ENCODE data around the gene SGK1. TPM values are rescaled to one million over a fixed set of nuclear protein-coding genes. Genes with fewer than 3 reads are reported as not detected.
"Not testable (repeated sequence)": the region's sequence is repeated elsewhere in the genome, so short reads cannot be mapped to it uniquely, and the experiment has no call there.

The SGK1 gene
- total RNA-seq, 6 experiments from 2014 or later: 15.9 to 149 (median 43.0) TPM

DNA sequence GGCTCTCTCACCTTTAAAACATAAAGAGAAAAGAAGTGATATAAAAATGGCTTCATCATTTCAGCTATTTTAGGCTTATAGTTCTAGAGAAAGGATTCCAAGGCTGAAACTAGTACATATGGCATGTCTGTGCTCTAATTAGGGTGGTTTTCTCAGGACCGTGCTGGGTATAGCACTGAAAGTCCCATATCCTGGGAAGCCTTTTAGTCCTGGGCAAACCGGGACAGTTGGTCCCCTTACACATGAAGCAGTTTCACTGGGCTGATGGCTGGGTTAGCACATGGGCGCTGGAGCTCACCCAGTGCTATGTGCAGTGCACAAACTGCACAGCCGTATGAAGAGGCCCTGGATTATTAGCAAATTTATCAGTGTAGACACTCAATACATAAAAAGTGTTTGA lies 110.5 kb downstream of the SGK1 start:
- WGBS (ENCODE audit: insufficient coverage, low coverage, low lambda C conversion rate, missing lambda C conversion rate): 96% methylated on average over 3 of the region's 4 CpGs
- no peaks in the 10 kb centered on the region for H3K9me3 ChIP-seq
- no peaks in the 10 kb centered on the region for H3K4me1 ChIP-seq
- DNase-seq (no peak), ATAC-seq (peak in 1 of 4 donors; percentile 13)
- no peaks in the 10 kb centered on the region for H3K36me3 ChIP-seq
- no peak for TF ChIP-seq POLR2A (IDR thresholded peaks at IDR 0.05)
- TF ChIP-seq, protein P1, sequence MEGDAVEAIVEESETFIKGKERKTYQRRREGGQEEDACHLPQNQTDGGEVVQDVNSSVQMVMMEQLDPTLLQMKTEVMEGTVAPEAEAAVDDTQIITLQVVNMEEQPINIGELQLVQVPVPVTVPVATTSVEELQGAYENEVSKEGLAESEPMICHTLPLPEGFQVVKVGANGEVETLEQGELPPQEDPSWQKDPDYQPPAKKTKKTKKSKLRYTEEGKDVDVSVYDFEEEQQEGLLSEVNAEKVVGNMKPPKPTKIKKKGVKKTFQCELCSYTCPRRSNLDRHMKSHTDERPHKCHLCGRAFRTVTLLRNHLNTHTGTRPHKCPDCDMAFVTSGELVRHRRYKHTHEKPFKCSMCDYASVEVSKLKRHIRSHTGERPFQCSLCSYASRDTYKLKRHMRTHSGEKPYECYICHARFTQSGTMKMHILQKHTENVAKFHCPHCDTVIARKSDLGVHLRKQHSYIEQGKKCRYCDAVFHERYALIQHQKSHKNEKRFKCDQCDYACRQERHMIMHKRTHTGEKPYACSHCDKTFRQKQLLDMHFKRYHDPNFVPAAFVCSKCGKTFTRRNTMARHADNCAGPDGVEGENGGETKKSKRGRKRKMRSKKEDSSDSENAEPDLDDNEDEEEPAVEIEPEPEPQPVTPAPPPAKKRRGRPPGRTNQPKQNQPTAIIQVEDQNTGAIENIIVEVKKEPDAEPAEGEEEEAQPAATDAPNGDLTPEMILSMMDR (IDR thresholded peaks at IDR 0.05): no peak
- no peaks in the 10 kb centered on the region for H3K27me3 ChIP-seq
- no peak overlapping the region for H3K4me3 ChIP-seq
- intact Hi-C loops (cut with DNase I): no loop called here
- H3K27ac ChIP-seq: no peak overlapping the region

DNA sequence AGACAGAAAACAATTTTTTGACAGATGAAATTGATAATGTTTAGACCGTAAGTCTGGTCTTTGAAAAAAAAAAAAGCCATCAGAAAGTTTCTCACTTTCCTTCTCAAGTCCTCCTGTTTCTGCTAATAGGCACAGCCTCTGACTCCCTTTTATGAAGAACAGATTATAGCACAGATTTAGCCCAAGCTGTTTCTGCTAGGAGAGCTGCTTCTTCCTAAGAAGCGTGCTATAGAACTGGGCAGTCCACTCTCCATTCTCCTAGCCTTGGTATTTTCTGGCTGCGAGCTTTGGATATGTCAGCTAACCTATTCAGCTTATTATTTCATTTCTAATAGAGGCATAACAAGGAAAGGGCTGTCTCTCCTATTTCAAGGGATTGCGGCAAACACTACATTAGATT lies 112.5 kb downstream of the SGK1 start:
- no peak for TF ChIP-seq POLR2A (IDR thresholded peaks at IDR 0.05)
- TF ChIP-seq, protein P1 (IDR thresholded peaks at IDR 0.05): no peak
- WGBS (ENCODE audit: insufficient coverage, low coverage, low lambda C conversion rate, missing lambda C conversion rate): 88% methylated on average over 4 of the region's 4 CpGs
- intact Hi-C loops (cut with DNase I): no loop called here
- no peak for DNase-seq
- no peaks in the 10 kb centered on the region for H3K27me3 ChIP-seq
- H3K27ac ChIP-seq: no peak overlapping the region
- no peak for ATAC-seq
- peaks cover 0 to 3% (median 0%) of the 10 kb centered on the region in 4 donors for H3K4me1 ChIP-seq
- H3K36me3 ChIP-seq: no peaks in the 10 kb centered on the region
- H3K9me3 ChIP-seq: no peaks in the 10 kb centered on the region
- no peak overlapping the region for H3K4me3 ChIP-seq

DNA sequence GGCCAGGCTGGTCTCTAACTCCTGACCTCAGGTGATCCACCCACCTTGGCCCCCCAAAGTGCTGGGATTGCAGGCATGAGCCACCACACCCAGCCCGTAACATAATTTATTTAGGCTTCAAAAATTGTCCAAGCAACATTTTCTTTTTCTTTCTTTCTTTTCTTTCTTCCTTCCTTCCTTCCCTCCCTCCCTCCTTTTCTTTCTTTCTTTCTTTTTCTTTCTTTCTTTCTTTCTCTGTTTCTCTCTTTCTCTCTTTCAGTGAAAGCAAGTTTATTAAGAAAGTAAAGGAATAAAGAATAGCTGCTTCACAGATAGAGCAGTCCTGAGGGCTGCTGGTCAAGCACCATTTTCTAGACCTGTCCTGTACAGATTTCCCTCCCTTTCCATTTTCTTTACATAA lies 113.2 kb downstream of the SGK1 start:
- DNase-seq; intact Hi-C loops (cut with DNase I); H3K4me3 ChIP-seq; ATAC-seq; H3K4me1 ChIP-seq; H3K36me3 ChIP-seq; H3K27ac ChIP-seq; H3K27me3 ChIP-seq; H3K9me3 ChIP-seq: not testable (repeated sequence)
- 91% methylated on average over 1 of the region's 1 CpG for WGBS (ENCODE audit: insufficient coverage, low coverage, low lambda C conversion rate, missing lambda C conversion rate)

DNA sequence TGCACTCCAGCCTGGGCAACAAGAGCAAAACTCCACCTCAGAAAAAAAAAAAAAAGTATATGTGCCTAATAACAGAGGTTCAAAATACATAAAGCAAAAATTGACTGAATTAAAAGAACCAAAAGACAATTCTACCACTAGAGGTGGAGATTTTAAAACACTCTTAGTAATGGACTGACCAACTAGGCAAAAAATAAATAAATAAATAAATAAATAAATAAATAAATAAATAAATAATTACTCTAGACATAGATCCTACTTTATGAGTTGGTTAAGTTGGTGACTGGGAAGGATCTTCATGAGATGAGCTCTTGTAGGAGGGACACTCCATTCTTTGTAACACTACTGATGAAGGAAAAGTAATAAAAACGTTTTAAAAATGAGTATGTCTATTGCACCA lies 113.9 kb downstream of the SGK1 start:
- no peaks in the 10 kb centered on the region for H3K9me3 ChIP-seq
- DNase-seq (no peak), ATAC-seq (no peak)
- WGBS (ENCODE audit: insufficient coverage, low coverage, low lambda C conversion rate, missing lambda C conversion rate): 60% methylated on average over 1 of the region's 1 CpG
- H3K4me1 ChIP-seq: peaks cover 0 to 11% (median 0%) of the 10 kb centered on the region in 4 donors
- H3K27ac ChIP-seq: no peak overlapping the region
- no peaks in the 10 kb centered on the region for H3K27me3 ChIP-seq
- no peaks in the 10 kb centered on the region for H3K36me3 ChIP-seq
- TF ChIP-seq, protein P1 (IDR thresholded peaks at IDR 0.05): no peak
- TF ChIP-seq POLR2A (IDR thresholded peaks at IDR 0.05): no peak
- H3K4me3 ChIP-seq: no peak overlapping the region
- intact Hi-C loops (cut with DNase I): no loop called here

DNA sequence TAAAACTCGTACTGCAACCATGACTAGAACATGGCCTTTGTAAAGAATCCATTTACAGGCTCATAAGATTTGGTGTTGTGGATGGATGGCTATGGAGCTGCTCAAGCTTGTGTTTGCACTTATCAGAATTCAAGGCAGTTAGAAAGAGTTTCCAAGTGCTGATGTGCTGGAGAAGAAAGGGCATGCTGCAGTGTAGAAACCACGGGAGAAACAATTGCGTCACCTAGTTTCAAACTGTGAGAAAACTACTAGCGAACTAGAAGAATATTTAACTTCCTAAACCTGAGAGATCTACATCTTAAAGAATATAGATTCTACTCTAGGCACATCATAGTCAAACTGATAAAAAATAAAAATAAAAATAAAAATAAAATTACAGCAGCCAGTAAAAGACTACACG lies 116.2 kb downstream of the SGK1 start:
- H3K4me3 ChIP-seq: no peak overlapping the region
- H3K36me3 ChIP-seq: no peaks in the 10 kb centered on the region
- no peak for TF ChIP-seq POLR2A (IDR thresholded peaks at IDR 0.05)
- TF ChIP-seq, protein P1 (IDR thresholded peaks at IDR 0.05): no peak
- no peak for DNase-seq
- H3K27ac ChIP-seq: no peak overlapping the region
- 68% methylated on average over 5 of the region's 5 CpGs for WGBS (ENCODE audit: insufficient coverage, low coverage, low lambda C conversion rate, missing lambda C conversion rate)
- ATAC-seq: no peak
- no peaks in the 10 kb centered on the region for H3K27me3 ChIP-seq
- peaks cover 0 to 11% (median 0%) of the 10 kb centered on the region in 4 donors for H3K4me1 ChIP-seq
- H3K9me3 ChIP-seq: no peaks in the 10 kb centered on the region
- intact Hi-C loops (cut with DNase I): no loop called here
